Activated naive CD4-positive, alpha-beta T cell treated with anti-CD3 and anti-CD28 coated beads, Interleukin-2, amount 10 ng/mL, durations not matched to agents 5 hours and 36 hours (primary cell): ENCODE results near the gene TSPEAR. TPM values are rescaled to one million over a fixed set of nuclear protein-coding genes. Genes with fewer than 3 reads are reported as not detected.

Source experiments
- total RNA-seq, 2 experiments: library from RNA; stranded (reverse); gene quantifications; one replicate each; pipeline ENCODE4 v1.2.3, GENCODE V29; 2021

The TSPEAR gene
- total RNA-seq, result not detected

GRCh38 chr21:44711327-44712202 lies at the start of gene TSPEAR:
TSS of gene TSPEAR (minus strand) at chr21:44711572. CDS start at chr21:44711514, 58 bp downstream.

GRCh38 chr21:44697172-44697810 lies 14.1 kb downstream of the TSPEAR start, which contains the start of gene KRTAP10-12:
TSS of gene KRTAP10-12 (plus strand) at chr21:44697172. CDS start at chr21:44697202, 30 bp downstream.

GRCh38 chr21:44681861-44682579 lies 29.4 kb downstream of the TSPEAR start, which contains the start of gene KRTAP12-1:
TSS of gene KRTAP12-1 (minus strand) at chr21:44682163. CDS start at chr21:44682123, 40 bp downstream.

GRCh38 chr21:44666401-44667320 lies 44.7 kb downstream of the TSPEAR start, which contains the start of gene KRTAP12-2:
TSS of gene KRTAP12-2 (minus strand) at chr21:44666927. CDS start at chr21:44666886, 41 bp downstream.

GRCh38 chr21:44657635-44658540 lies 53.5 kb downstream of the TSPEAR start, which contains the start of gene KRTAP12-3:
TSS of gene KRTAP12-3 (plus strand) at chr21:44657932. CDS start at chr21:44657980, 48 bp downstream.

GRCh38 chr21:44654576-44655175 lies 56.7 kb downstream of the TSPEAR start, which contains the start of gene KRTAP12-4:
TSS of gene KRTAP12-4 (minus strand) at chr21:44654659. CDS start at chr21:44654614, 45 bp downstream.

GRCh38 chr21:44646366-44647221 lies 64.8 kb downstream of the TSPEAR start, which contains the start of gene KRTAP10-11:
TSS of gene KRTAP10-11 (plus strand) at chr21:44646414. CDS start at chr21:44646459, 45 bp downstream.

GRCh38 chr21:44637018-44637850 lies 74.1 kb downstream of the TSPEAR start, which contains the start of gene KRTAP10-10:
TSS of gene KRTAP10-10 (plus strand) at chr21:44637356. CDS start at chr21:44637418, 62 bp downstream.

GRCh38 chr21:44626673-44627143 lies 84.7 kb downstream of the TSPEAR start, which contains the start of gene KRTAP10-9:
TSS of gene KRTAP10-9 (plus strand) at chr21:44627093. CDS start at chr21:44627172, 79 bp downstream.

GRCh38 chr21:44612029-44612486 lies 99.3 kb downstream of the TSPEAR start, which contains the start of gene KRTAP10-8:
TSS of gene KRTAP10-8 (plus strand) at chr21:44612079. CDS start at chr21:44612101, 22 bp downstream.

GRCh38 chr21:44600118-44600978 lies 111.0 kb downstream of the TSPEAR start, which contains the start of gene KRTAP10-7:
TSS of gene KRTAP10-7 (plus strand) at chr21:44600597. CDS start at chr21:44600622, 25 bp downstream.

GRCh38 chr21:44592446-44593311 lies 118.7 kb downstream of the TSPEAR start, which contains the start of gene KRTAP10-6:
TSS of gene KRTAP10-6 (minus strand) at chr21:44592505. CDS start at chr21:44592484, 21 bp downstream.

GRCh38 chr21:44580231-44580821 lies 131.0 kb downstream of the TSPEAR start, which contains the start of gene KRTAP10-5:
TSS of gene KRTAP10-5 (minus strand) at chr21:44580604. CDS start at chr21:44580578, 26 bp downstream.

